Activated gamma-delta T cell treated with anti-CD3 and anti-CD28 coated beads, Interleukin-2, amount 50 U/mL, for 16 hours (primary cell): ENCODE results near the gene PHEX.

Source experiments
- DNase-seq: peaks from one replicate; pipeline ENCODE4 v3.0.0-alpha.2; 2020; ENCODE audit warnings: low read depth

The PHEX gene

GRCh38 chrX:22040184-22040583, 8.1 kb downstream of the PHEX start:
- no peak for DNase-seq

- DNase-seq: no peak
Measured at GRCh38 chrX:22041907-22042530, 9.9 kb downstream of the PHEX start.

GRCh38 chrX:22043872-22044271, 11.7 kb downstream of the PHEX start:
- no peak for DNase-seq

GRCh38 chrX:22047468-22047867, 15.3 kb downstream of the PHEX start:
- no peak for DNase-seq

GRCh38 chrX:22053481-22053880, 21.4 kb downstream of the PHEX start:
- no peak for DNase-seq

GRCh38 chrX:22056235-22056634, 24.1 kb downstream of the PHEX start:
- DNase-seq: no peak

- DNase-seq: no peak
Measured at GRCh38 chrX:22057667-22058066, 25.5 kb downstream of the PHEX start.

- no peak for DNase-seq
Measured at GRCh38 chrX:22059775-22060174, 27.6 kb downstream of the PHEX start.

- DNase-seq: no peak
Measured at GRCh38 chrX:22060415-22061280, 28.5 kb downstream of the PHEX start.

- no peak for DNase-seq
Measured at GRCh38 chrX:22063284-22063683, 31.2 kb downstream of the PHEX start.

- DNase-seq: no peak
Measured at GRCh38 chrX:22069586-22069985, 37.5 kb downstream of the PHEX start.

GRCh38 chrX:22073928-22074327, 41.8 kb downstream of the PHEX start:
- no peak for DNase-seq

- no peak for DNase-seq
Measured at GRCh38 chrX:22078117-22078516, 46.0 kb downstream of the PHEX start.

- DNase-seq: peak; percentile 20
Measured at GRCh38 chrX:22081475-22082092, 49.5 kb downstream of the PHEX start.

GRCh38 chrX:22086003-22086402, 53.9 kb downstream of the PHEX start:
- no peak for DNase-seq

GRCh38 chrX:22087011-22087557, 55.0 kb downstream of the PHEX start:
- DNase-seq: no peak

GRCh38 chrX:22088326-22088725, 56.2 kb downstream of the PHEX start:
- no peak for DNase-seq

- no peak for DNase-seq
Measured at GRCh38 chrX:22090181-22090580, 58.1 kb downstream of the PHEX start.

- DNase-seq: no peak
Measured at GRCh38 chrX:22093550-22093949, 61.4 kb downstream of the PHEX start.

GRCh38 chrX:22095286-22095685, 63.2 kb downstream of the PHEX start:
- no peak for DNase-seq

- no peak for DNase-seq
Measured at GRCh38 chrX:22095856-22096255, 63.7 kb downstream of the PHEX start.

GRCh38 chrX:22097012-22097694, 65.0 kb downstream of the PHEX start:
- DNase-seq: no peak
